Measurements from ENCODE around the gene OR2AE1.
A peak's percentile ranks its signal among the peaks of the same experiment; 100 is the strongest.
"Not testable (repeated sequence)": the region's sequence is repeated elsewhere in the genome, so short reads cannot be mapped to it uniquely, and the experiment has no call there.

OR2AE1 gene, protein sequence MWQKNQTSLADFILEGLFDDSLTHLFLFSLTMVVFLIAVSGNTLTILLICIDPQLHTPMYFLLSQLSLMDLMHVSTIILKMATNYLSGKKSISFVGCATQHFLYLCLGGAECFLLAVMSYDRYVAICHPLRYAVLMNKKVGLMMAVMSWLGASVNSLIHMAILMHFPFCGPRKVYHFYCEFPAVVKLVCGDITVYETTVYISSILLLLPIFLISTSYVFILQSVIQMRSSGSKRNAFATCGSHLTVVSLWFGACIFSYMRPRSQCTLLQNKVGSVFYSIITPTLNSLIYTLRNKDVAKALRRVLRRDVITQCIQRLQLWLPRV

DNA sequence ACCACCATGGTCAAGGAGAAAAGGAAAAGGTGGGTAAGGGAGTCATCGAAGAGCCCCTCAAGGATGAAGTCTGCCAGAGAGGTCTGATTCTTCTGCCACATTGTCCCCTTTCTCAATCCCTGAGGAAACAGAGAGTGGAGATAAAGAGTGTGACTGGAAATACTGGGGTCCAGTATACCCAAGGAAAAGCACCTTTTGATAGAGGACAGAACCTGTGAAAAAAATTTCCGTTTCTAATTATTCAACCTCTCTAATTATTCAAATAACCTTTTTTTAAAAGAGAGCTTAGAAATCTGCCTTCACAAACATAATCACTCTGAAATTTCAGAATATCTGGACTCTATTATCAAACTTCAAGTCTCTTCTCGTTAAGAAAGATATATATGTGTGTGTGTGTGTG is at the start of gene OR2AE1:
Gene OR2AE1, minus strand, starts transcription at position 101 of the 400 bp plus-strand sequence. Its CDS starts 0 bp downstream, at position 101.
- DNase-seq, result no peak

DNA sequence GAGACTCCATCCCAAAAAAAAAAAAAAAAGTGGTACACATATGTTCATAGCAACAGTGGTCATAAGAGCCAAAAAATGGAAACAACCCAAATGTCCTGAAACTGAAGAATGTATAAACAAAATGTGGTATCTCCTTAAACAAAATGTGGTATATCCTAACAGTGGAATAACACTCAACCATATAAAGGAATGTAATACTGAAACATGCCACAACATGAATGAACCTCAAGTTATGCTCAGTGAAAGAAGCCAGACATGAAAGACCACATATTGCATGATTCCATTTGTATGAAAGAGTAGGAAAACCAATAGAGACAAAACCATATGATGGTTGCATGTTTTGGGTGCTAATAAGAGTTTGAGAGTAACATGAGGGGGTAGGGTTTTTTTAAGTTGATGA is 49.5 kb upstream of the OR2AE1 start:
- DNase-seq, result no peak

DNA sequence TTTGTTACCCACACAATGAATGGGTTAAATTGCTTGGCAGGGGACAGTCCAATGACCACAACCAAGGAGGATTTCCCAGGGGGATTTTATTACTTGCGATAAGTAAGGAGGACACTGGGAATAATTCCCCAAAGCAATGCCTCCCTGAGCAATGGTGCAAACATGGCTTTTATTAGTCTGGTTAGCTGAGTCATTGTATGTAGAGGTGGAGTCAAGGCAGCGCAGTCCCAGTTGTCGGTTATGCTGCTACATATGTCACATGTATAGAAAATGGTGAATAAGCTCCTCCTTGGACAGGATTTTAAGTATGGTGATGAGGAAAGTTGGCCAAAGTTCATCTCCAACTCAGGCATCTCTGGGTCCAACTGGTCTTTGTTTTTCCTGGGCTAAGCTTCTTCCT is 46.4 kb upstream of the OR2AE1 start:
- no peak for DNase-seq

DNA sequence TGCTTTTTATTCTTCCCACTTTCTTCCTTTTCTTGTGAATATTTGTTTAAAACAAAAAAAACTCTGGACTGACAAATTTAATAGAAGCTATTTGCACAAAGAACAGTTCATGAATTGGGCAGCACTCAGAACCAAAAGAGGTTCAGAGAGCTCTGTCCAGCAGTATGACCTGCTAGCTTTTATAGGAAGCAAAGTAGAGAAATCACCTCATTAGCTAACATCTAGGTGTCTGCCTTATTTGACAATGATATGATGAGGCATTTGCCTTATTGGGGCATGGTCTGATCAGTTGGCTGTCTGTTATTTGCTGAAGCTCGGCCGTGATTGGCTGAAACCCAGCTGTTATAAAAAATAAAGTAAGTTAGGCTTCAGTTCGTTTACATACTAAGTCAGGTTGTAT is 43.3 kb upstream of the OR2AE1 start:
- no peak for DNase-seq

DNA sequence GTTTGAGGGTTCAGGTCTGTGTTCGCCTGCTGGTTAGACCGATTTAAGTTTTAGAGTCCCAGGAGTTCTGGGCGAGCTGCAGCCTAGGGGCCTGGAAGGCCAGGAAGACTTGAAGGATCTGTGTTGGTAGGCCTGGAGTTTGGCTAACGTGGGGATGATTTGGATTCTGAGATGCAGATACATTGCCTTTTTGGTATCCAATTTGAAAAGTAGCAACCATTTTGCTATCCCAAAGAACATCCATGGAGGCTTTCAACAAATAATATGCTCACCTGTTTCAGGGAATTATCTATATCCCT is 42.9 kb upstream of the OR2AE1 start:
- DNase-seq, result no peak

DNA sequence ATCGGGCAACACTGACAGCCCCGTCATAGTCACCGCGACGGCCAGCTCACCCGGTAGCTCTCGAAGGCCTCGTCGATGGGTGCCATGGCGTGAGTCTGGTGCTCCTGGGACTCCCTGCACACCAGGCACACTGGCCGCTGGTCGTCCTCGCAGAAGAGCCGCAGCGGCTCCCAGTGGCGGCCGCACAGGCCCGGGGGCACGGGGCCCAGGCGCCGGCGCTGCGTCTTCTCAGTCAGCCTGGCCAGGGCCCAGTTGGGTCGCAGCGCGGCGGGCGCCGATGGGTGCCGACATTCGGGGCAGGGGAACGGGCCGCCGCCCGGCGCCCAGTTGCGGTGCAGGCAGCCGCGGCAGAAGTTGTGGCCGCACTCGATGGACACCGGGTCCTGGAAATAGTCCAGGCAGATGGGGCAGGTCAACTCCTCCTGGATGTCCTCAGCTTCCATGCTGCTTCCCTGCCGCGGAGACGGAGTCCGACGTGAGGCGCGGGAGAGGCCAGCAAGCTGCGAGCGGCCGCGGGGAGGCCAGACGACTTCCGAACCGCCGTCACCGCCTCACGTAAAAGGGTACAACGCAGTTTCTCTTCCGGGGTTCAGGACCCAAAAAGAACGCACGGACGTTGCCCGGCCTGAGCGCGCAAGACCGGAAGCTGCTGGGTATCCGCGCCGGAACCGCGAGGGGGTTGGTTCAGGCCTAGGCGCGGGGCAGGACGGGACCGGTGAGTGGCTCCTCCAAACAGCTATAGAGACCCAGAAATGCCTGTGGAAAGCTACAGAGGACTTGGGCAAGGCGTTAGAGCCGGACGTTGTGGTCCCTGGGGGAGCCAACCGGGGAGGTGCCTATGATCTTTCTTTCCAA is 42.4 kb upstream of the OR2AE1 start, which contains the start of gene TRIM4:
Gene TRIM4, minus strand, starts transcription at position 572 of the 855 bp plus-strand sequence. Its CDS starts 129 bp downstream, at position 443.
- peak; percentile 91 to 92 for DNase-seq

DNA sequence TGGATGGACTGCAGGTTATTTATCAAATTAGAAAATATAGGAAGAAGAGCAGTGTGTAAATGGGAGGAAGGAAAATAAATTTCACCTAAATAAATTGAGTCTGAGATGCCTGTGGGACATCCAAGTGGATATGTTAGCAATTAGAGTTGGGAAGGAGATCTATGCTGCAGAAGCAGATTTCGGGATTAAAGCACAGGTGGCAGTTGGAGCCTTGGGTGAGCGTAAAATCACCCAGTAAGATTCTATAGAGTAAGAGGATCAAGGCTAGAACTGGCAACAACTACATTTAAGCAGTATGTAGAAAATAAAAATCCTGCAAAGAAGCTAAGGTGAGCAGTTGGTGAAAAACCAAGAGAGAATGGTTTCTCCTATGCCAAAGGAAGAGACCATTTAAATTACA is 34.1 kb upstream of the OR2AE1 start:
- no peak for DNase-seq

DNA sequence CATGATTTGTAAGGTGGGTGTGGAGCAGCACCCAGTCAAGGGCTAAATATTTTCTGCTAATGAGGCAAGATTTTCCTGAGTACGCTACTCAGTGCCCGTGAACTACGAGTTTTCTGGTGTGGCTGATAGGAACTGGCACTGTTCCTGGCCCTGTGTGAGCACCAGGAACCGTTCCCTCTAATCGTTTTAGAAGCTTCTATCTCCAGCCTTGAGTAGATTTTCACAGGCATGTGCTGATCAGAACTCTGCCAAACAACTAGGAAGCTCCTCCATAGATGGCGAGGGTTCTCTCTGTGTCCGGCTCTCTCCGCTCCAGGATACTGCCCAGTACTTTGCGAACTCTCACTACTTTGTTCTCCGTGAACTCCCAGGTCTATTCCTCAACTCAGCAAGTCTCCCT is 24.7 kb upstream of the OR2AE1 start:
- no peak for DNase-seq

DNA sequence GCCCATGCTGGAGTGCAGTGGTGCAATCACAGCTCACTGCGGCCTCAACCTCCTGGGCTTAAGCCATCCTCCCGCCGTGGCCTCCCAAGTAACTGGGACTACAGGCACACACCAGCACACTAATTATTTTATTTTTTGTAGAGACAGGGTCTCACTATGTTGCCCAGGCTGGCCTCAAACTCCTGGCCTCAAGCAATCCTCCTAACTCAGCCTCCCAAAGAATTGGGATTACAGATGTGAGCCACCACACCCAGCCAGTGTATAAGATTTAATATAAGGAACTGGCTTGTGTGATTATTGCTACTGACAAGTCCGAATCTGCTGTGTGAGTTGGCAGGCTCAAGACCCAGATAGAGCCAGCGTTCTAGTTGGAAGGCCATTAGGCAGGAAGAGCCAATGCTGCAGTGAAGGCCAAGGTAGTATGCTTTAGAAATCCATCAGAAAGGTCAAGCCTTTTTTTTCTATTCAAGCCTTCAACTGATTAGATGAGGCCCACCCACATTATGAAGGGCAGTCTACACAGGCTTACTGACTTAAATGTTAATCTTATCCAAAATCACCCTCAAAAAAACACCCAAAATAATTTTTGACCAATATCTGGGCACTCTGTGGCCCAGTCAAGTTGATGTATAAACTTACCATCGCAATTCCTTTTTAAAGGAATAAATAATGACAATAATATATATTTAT is 23.1 kb upstream of the OR2AE1 start:
- DNase-seq, result no peak

DNA sequence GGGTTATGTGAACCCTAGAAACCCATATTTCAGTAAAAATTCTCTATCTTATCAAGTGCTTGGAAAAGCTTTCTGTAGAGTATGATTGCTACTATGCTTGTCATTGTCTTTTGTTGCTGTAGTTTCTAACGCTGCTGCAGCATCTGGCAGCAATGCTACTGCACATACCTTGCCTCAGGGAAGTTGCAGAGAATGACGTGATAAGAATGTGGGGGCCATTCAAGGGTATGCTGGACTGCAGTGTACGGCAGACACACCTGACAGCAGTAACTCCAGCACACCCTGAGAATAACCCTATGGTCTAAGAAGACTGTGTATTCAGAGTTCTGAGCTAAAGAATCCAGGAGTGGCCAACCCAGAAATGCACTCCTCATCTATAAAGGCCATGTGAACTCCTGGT is 22.0 kb upstream of the OR2AE1 start:
- no peak for DNase-seq

DNA sequence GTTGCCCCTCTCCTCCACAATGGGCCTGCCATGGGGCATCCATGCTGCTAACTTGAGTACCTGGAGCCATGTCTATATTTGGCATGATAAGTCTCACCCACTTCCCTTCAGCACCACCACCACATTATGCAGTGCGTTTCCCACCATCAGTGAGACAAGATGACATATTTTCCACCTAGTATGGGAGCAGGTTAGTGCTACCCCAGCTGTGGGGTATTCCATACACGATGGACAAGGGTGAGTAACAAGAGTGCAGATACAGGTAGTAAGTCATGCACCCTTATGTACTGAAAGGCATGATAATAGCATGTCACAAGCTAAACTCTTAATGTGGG is 21.2 kb upstream of the OR2AE1 start:
- no peak for DNase-seq

DNA sequence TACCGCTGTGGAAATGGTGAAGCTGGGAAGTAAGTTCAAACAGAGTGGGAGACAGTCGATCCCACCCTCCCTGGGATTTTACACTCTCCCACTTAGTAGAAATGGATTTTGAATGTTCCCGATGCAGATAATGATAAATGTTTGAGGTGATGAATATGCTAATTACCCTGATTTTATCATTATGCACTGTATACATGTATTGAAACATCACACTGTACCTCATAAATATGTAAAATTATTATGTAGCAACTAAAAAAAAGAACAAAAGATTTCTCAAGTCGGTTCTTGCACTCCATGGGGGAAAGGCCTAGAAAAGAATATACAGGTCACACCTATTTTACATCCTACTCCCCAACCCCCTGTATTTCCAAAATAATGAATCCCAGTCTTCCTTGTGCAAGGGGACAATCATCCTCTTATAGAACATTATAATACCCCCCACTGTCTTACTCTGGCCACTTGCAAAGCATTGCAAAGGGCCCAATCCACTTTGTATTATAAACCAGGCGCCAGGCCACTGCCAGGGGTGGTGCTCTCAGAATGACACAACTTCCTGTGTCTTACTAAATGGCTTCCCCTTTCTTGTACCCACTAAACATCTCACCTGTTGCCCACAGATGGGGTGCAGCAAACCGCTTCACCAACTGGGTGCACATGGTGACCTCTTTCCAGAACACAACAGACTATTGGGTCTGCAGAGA is 20.6 kb upstream of the OR2AE1 start:
- DNase-seq, result no peak

DNA sequence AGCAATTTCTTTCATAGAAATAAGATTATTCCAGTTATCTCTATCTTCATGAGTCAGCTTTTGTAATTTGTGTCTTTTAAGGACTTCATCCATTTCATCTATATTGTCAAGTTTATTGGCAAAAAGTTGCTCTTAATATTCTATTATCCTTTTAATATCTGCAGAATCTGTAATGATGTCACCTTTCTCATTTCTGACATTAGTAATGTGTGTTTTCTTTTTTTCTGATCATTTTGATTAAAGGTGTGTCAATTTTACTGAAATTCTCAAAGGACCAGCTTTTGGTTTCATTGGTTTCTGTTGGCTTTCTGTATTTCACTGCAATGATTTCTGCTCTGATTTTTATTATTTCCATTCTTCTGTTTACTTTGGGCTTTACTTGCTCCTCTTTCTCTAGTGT is 17.9 kb upstream of the OR2AE1 start:
- DNase-seq, result no peak

DNA sequence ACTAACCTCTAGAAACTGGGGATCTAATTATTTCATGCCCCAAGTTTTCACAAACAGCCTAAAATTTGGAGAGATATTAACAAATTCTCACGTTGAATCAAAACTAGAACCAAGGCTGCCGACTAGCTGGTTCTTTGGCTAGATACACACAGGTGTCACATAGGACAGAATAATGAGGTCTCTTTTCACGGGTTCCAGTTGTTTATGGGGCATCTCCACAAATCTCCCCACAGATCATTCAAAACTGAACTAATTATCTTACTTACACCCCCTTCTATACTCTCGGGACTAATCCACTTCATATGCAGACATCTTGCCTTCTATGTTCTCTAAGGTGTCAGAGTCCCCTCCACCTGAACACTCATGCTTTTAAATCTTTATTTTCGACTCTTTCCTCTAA is 16.4 kb upstream of the OR2AE1 start:
- DNase-seq, result no peak

DNA sequence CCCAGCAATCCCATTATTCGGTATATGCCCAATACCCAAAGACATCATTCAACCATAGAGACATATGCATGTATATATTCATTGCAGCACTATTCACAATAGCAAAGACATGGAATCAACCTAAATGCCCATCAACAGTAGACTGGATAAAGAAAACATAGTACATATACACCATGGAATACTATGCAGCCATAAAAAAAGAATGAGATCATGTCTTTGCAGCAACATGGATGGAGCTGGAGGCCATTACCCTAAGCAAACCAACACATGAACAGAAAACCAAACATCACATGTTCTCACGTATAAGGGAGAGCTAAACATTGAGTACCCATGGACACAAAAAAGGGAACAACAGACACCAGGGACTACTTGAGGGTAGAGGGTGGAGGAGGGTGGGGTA is 13.5 kb upstream of the OR2AE1 start:
- not testable (repeated sequence) for DNase-seq

DNA sequence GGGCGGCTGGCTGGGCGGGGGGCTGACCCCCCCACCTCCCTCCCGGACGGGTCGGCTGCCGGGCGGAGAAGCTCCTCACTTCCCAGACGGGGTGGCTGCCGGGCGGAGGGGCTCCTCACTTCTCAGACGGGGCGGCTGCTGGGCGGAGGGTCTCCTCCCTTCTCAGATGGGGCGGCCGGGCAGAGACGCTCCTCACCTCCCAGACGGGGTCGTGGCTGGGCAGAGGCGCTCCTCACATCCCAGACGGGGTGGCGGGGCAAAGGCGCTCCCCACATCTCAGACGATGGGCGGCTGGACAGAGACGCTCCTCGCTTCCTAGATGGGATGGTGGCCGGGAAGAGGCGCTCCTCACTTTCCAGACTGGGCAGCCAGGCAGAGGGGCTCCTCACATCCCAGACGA is 11.5 kb upstream of the OR2AE1 start:
- DNase-seq, result not testable (repeated sequence)

DNA sequence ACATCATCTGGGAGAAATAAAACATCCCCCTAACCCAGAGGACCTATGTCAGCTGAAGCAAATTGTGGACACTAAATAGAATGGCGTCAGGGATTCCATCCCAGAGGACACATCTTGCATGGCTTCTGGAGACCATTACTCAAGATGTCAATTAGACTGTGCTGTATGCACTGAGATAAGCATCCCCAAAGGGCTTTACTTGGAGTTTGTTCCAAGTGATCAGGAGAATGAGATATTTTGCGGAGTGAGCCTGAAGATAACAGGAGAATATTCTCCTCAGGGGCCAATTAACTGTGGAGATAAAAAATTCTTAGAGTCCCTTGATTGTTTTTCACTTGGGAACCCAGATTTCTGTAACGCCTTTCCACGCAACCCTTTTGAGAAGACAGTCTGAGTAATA is 4.5 kb upstream of the OR2AE1 start:
- no peak for DNase-seq

DNA sequence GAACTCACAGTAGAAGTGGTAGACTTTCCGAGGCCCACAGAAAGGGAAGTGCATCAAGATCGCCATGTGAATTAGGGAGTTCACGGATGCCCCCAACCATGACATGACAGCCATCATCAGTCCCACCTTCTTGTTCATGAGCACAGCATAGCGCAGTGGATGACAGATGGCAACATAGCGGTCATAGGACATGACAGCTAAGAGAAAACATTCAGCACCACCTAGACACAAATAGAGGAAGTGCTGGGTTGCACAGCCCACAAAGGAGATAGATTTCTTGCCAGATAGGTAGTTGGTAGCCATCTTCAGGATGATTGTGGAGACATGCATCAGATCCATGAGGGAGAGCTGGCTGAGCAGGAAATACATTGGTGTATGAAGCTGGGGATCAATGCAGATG is 342 bp downstream of the OR2AE1 start:
- no peak for DNase-seq

DNA sequence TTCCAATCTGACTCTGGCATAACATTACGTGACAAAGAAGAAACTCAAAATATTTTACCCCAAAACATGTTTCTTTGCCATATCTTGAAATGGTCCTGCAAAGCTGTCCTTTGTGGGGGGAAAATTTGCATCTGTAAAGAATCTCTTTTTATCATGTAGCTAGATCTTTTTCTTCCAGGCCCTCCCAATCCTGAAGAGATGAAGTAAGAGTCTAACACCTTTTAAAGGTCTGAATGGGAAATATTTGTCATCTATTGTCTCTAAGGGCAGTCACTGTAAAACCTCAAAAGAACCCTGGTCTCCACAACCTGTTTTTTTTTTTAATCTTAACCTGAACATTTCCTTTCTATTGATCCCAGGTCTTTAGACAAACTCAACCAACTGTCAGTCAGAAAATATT is 8.6 kb downstream of the OR2AE1 start:
- DNase-seq, result no peak

DNA sequence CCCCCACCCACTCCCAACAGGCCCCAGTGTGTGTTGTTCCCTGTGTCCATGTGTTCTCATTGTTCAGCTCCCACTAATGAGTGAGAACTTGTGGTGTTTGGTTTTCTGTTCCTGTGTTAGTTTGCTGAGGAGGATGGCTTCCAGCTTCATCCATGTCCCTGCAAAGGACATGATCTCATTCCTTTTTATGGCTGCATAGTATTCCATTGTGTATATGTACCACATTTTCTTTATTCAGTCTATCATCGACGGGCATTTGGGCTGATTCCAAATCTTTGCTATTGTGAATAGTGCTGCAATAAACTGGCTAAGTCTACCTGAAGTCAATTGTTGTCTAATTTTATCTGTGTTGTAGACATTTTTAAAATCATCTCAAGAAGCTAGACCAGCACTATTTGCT is 9.4 kb downstream of the OR2AE1 start:
- DNase-seq, result not testable (repeated sequence)

DNA sequence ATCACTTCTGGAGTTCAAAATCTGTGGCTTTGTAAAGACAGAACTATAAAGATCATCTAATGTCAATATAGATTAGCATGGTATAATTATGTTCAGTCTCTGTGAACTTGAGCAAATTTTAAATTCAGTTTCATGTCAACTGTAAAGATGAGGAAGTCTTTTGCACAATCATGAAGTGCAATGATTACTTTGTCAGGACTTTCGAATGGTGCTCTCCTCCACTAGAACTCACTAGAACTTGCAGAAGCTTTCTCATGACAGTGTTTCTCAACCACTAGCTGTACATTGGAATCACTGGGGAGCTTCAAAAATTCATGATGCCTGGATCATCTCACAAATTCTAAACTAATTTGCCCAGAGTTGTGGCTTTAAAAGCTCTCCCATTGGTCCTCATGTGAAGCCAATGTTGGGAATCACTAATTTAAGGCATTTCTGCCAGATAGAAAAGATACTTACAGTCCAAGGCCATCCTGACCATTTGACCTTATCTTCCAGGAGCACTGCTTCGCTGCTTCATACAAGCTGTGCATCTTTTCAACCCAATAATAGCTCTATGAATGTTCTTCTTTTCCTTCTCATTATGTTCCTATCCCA is 12.9 kb downstream of the OR2AE1 start:
- no peak for DNase-seq

DNA sequence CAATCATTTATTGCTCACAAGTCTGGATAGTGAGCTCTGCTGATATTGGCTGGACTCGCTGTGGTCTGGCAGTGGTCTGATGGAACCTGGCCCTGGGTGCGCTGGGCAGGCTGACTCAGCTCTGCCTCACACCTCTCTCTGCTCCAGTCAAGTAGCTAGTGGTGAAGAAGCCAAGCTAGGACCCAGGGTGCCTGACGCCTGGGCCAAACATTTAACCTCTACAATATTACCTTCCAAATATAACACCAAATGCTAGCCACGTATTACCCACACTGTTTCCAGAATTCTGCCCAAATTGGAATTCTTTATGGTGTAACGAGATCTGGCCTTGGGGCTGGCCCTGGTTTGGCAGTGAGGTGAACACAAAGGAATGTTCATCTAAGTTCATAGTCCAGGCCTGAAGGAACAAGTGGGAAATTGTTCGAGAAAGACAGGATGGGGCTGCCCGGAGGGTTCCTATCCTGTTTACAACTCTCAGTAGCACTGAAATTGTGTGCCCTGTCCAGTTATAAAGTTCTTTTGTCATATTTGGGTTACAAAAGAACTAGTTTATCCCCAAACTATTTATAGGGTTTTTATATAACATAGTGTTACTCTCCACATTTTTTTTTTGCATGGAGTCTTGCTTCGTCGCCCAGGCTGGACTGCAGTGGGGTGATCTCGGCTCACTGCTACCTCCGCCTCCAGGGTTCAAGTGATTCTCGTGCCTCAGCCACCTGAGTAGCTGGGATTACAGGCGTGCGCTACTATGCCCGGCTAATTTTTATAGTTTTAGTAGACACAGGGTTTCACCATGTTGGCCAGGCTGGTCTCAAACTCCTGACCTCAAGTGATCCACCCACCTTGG is 16.3 kb downstream of the OR2AE1 start:
- DNase-seq, result no peak

Measured in CD4-positive, alpha-beta T cell treated with Interleukin-4 for 1 hour (primary cell).